ENCODE data around the gene AFF2.

Gene AFF2

GRCh38 chrX:148615491-148615890 is 115.1 kb downstream of the AFF2 start:
- H3K27me3 Mint-ChIP-seq = no peaks in the 10 kb centered on the region
- H3K4me3 Mint-ChIP-seq = no peak overlapping the region
- H3K9me3 Mint-ChIP-seq = no peaks in the 10 kb centered on the region
- no peaks in the 10 kb centered on the region for H3K4me1 Mint-ChIP-seq (ENCODE audit: low read depth)
- H3K27ac Mint-ChIP-seq = no peak overlapping the region
- no peaks in the 10 kb centered on the region for H3K36me3 Mint-ChIP-seq (ENCODE audit: low read depth)
- intact Hi-C loops (cut with micrococcal nuclease) = no loop called here

- no peak overlapping the region for H3K4me3 Mint-ChIP-seq
Measured at GRCh38 chrX:148618470-148619445, 118.3 kb downstream of the AFF2 start.

GRCh38 chrX:148620023-148620422 is 119.6 kb downstream of the AFF2 start:
- intact Hi-C loops (cut with micrococcal nuclease) = no loop called here
- Mint-ChIP-seq H3K27ac (no peak overlapping the region), H3K36me3 (ENCODE audit: low read depth) (no peaks in the 10 kb centered on the region), H3K4me1 (ENCODE audit: low read depth) (no peaks in the 10 kb centered on the region), H3K9me3 (no peaks in the 10 kb centered on the region), H3K4me3 (no peak overlapping the region), H3K27me3 (no peaks in the 10 kb centered on the region)

More at GRCh38 chrX:148618470-148619445, 118.3 kb downstream of the AFF2 start:
- Mint-ChIP-seq H3K27me3 (no peaks in the 10 kb centered on the region), H3K4me1 (ENCODE audit: low read depth) (no peaks in the 10 kb centered on the region), H3K36me3 (ENCODE audit: low read depth) (no peaks in the 10 kb centered on the region), H3K9me3 (no peaks in the 10 kb centered on the region), H3K27ac (no peak overlapping the region)
- intact Hi-C loops (cut with micrococcal nuclease) = no loop called here

- H3K27me3 Mint-ChIP-seq = no peaks in the 10 kb centered on the region
- no peak overlapping the region for H3K27ac Mint-ChIP-seq
- no peaks in the 10 kb centered on the region for H3K4me1 Mint-ChIP-seq (ENCODE audit: low read depth)
- H3K4me3 Mint-ChIP-seq = no peak overlapping the region
- intact Hi-C loops (cut with micrococcal nuclease) = no loop called here
- H3K36me3 Mint-ChIP-seq (ENCODE audit: low read depth) = no peaks in the 10 kb centered on the region
- no peaks in the 10 kb centered on the region for H3K9me3 Mint-ChIP-seq
Measured at GRCh38 chrX:148624951-148625474, 124.6 kb downstream of the AFF2 start.

GRCh38 chrX:148628621-148629020 is 128.2 kb downstream of the AFF2 start:
- no peak overlapping the region for H3K4me3 Mint-ChIP-seq
- H3K4me1 Mint-ChIP-seq (ENCODE audit: low read depth) = no peaks in the 10 kb centered on the region
- H3K9me3 Mint-ChIP-seq = no peaks in the 10 kb centered on the region
- intact Hi-C loops (cut with micrococcal nuclease) = no loop called here
- no peaks in the 10 kb centered on the region for H3K36me3 Mint-ChIP-seq (ENCODE audit: low read depth)
- no peak overlapping the region for H3K27ac Mint-ChIP-seq
- no peaks in the 10 kb centered on the region for H3K27me3 Mint-ChIP-seq

- H3K36me3 Mint-ChIP-seq (ENCODE audit: low read depth) = no peaks in the 10 kb centered on the region
- H3K9me3 Mint-ChIP-seq = no peaks in the 10 kb centered on the region
- H3K4me1 Mint-ChIP-seq (ENCODE audit: low read depth) = no peaks in the 10 kb centered on the region
- no peak overlapping the region for H3K4me3 Mint-ChIP-seq
- no peaks in the 10 kb centered on the region for H3K27me3 Mint-ChIP-seq
- intact Hi-C loops (cut with micrococcal nuclease) = no loop called here
- no peak overlapping the region for H3K27ac Mint-ChIP-seq
Measured at GRCh38 chrX:148629434-148629833, 129.0 kb downstream of the AFF2 start.

GRCh38 chrX:148632444-148632843 is 132.0 kb downstream of the AFF2 start:
- Mint-ChIP-seq H3K36me3 (ENCODE audit: low read depth) (no peaks in the 10 kb centered on the region), H3K4me3 (no peak overlapping the region), H3K4me1 (ENCODE audit: low read depth) (no peaks in the 10 kb centered on the region), H3K9me3 (no peaks in the 10 kb centered on the region), H3K27me3 (no peaks in the 10 kb centered on the region), H3K27ac (no peak overlapping the region)
- intact Hi-C loops (cut with micrococcal nuclease) = no loop called here

- H3K9me3 Mint-ChIP-seq = no peaks in the 10 kb centered on the region
- no peaks in the 10 kb centered on the region for H3K36me3 Mint-ChIP-seq (ENCODE audit: low read depth)
- H3K27me3 Mint-ChIP-seq = no peaks in the 10 kb centered on the region
- no peaks in the 10 kb centered on the region for H3K4me1 Mint-ChIP-seq (ENCODE audit: low read depth)
- H3K4me3 Mint-ChIP-seq = no peak overlapping the region
- no peak overlapping the region for H3K27ac Mint-ChIP-seq
- intact Hi-C loops (cut with micrococcal nuclease) = no loop called here
Measured at GRCh38 chrX:148633218-148633908, 132.9 kb downstream of the AFF2 start.

- H3K36me3 Mint-ChIP-seq (ENCODE audit: low read depth) = no peaks in the 10 kb centered on the region
- H3K27ac Mint-ChIP-seq = no peak overlapping the region
- no peaks in the 10 kb centered on the region for H3K4me1 Mint-ChIP-seq (ENCODE audit: low read depth)
- intact Hi-C loops (cut with micrococcal nuclease) = no loop called here
- no peak overlapping the region for H3K4me3 Mint-ChIP-seq
- H3K27me3 Mint-ChIP-seq = no peaks in the 10 kb centered on the region
- no peaks in the 10 kb centered on the region for H3K9me3 Mint-ChIP-seq
Measured at GRCh38 chrX:148634591-148634990, 134.2 kb downstream of the AFF2 start.

GRCh38 chrX:148643460-148643859 is 143.0 kb downstream of the AFF2 start:
- H3K36me3 Mint-ChIP-seq (ENCODE audit: low read depth) = no peaks in the 10 kb centered on the region
- intact Hi-C loops (cut with micrococcal nuclease) = no loop called here
- H3K27me3 Mint-ChIP-seq = no peaks in the 10 kb centered on the region
- H3K4me3 Mint-ChIP-seq = no peak overlapping the region
- peaks cover 14% of the 10 kb centered on the region for H3K4me1 Mint-ChIP-seq (ENCODE audit: low read depth)
- no peak overlapping the region for H3K27ac Mint-ChIP-seq
- no peaks in the 10 kb centered on the region for H3K9me3 Mint-ChIP-seq

GRCh38 chrX:148647651-148648050 is 147.2 kb downstream of the AFF2 start:
- H3K4me1 Mint-ChIP-seq (ENCODE audit: low read depth) = peaks cover 8% of the 10 kb centered on the region
- no peak overlapping the region for H3K4me3 Mint-ChIP-seq
- intact Hi-C loops (cut with micrococcal nuclease) = no loop called here
- no peaks in the 10 kb centered on the region for H3K9me3 Mint-ChIP-seq
- no peak overlapping the region for H3K27ac Mint-ChIP-seq
- H3K36me3 Mint-ChIP-seq (ENCODE audit: low read depth) = no peaks in the 10 kb centered on the region
- H3K27me3 Mint-ChIP-seq = no peaks in the 10 kb centered on the region

GRCh38 chrX:148649145-148649795 is 148.9 kb downstream of the AFF2 start:
- intact Hi-C loops (cut with micrococcal nuclease) = no loop called here

GRCh38 chrX:148658115-148658730 is 157.8 kb downstream of the AFF2 start:
- peaks cover 8% of the 10 kb centered on the region for H3K4me1 Mint-ChIP-seq (ENCODE audit: low read depth)
- peaks cover 11% of the 10 kb centered on the region for H3K9me3 Mint-ChIP-seq
- intact Hi-C loops (cut with micrococcal nuclease) = no loop called here
- no peak overlapping the region for H3K4me3 Mint-ChIP-seq
- no peaks in the 10 kb centered on the region for H3K27me3 Mint-ChIP-seq
- H3K27ac Mint-ChIP-seq = no peak overlapping the region
- H3K36me3 Mint-ChIP-seq (ENCODE audit: low read depth) = no peaks in the 10 kb centered on the region

More at GRCh38 chrX:148649145-148649795, 148.9 kb downstream of the AFF2 start:
- Mint-ChIP-seq H3K4me1 (ENCODE audit: low read depth) (peaks cover 11% of the 10 kb centered on the region), H3K27ac (no peak overlapping the region), H3K27me3 (no peaks in the 10 kb centered on the region), H3K9me3 (peaks cover 5% of the 10 kb centered on the region), H3K4me3 (no peak overlapping the region), H3K36me3 (ENCODE audit: low read depth) (no peaks in the 10 kb centered on the region)
